Panc1 (cell line): ENCODE results near the gene YPEL3. TPM values are rescaled to one million over a fixed set of nuclear protein-coding genes. Genes with fewer than 3 reads are reported as not detected.

ENCODE experiments used
- ATAC-seq: fragments of 200-7000 bp; cut with Tn5 transposase; 2 replicates; pipeline ENCODE4 v1.9.1; 2020; ENCODE audit warnings: mild to moderate bottlenecking, moderate library complexity
- BruUV-seq: library from RNA; stranded (reverse); fragments of 400-500 nt; replicated peaks from 2 replicates; lab custom pipeline; 2021; lab: Mats Ljungman, UMichigan
- CTCF ChIA-PET: fragments of 300-600 bp; sonication (Branson Sonifier 250); formaldehyde crosslinking; loops from one replicate; lab custom pipeline; 2022; ENCODE audit warnings: antibody characterized with exemption; lab: Charles Lee
- POLR2A ChIA-PET: fragments of 300-600 bp; sonication (Branson Sonifier 250); formaldehyde crosslinking; loops from one replicate; lab custom pipeline; 2022; ENCODE audit warnings: antibody characterized with exemption; lab: Charles Lee
- DNase-seq: peaks from one replicate; pipeline ENCODE4 v3.0.0-alpha.2; 2010; ENCODE audit warnings: low read depth, low spot score
- H3K27ac ChIP-seq: 2 replicates; pipeline ENCODE4 v1.5.1; 2011; ENCODE audit warnings: mild to moderate bottlenecking, low read length, inconsistent platforms
- H3K27me3 ChIP-seq: fragments of 200-500 bp; sonication (Bioruptor generic); 2 replicates; pipeline ENCODE4 v1.6.0; 2014; ENCODE audit warnings: low read length, inconsistent platforms; ENCODE audit not compliant: control insufficient read depth, insufficient read depth
- H3K36me3 ChIP-seq: fragments of 200-500 bp; sonication (Bioruptor generic); 2 replicates; pipeline ENCODE4 v1.5.1; 2014; ENCODE audit warnings: inconsistent platforms, mild to moderate bottlenecking, low read length, moderate library complexity; ENCODE audit not compliant: control insufficient read depth, insufficient read depth
- H3K4me1 ChIP-seq: 2 replicates; pipeline ENCODE4 v1.5.1; 2011; ENCODE audit warnings: inconsistent platforms, mild to moderate bottlenecking, low read length, moderate library complexity; ENCODE audit not compliant: control insufficient read depth, insufficient read depth
- H3K4me3 ChIP-seq, 2 experiments: 2 replicates each; pipeline ENCODE4 v1.5.1; 2011 to 2012; ENCODE audit warnings: low read depth in 2 of 2, low read length in 2 of 2, mild to moderate bottlenecking in 2 of 2, inconsistent platforms in 1 of 2, moderate library complexity in 1 of 2
- H3K9me3 ChIP-seq: fragments of 200-500 bp; sonication (Bioruptor generic); 2 replicates; pipeline ENCODE4 v1.5.1; 2014; ENCODE audit warnings: low read depth, mild to moderate bottlenecking, inconsistent platforms, low read length, moderate library complexity; ENCODE audit not compliant: control insufficient read depth, insufficient read depth
- CTCF ChIP-seq: fragments of 450-650 bp; IDR thresholded peaks from 2 replicates; pipeline ENCODE4 v1.5.1; 2017; ENCODE audit warnings: mild to moderate bottlenecking
- POLR2AphosphoS5 ChIP-seq: IDR thresholded peaks from 2 replicates; pipeline ENCODE4 v1.6.1; 2012; ENCODE audit warnings: mild to moderate bottlenecking, low read depth, low read length, moderate library complexity
- REST ChIP-seq, 2 experiments: IDR thresholded peaks; 2 replicates each; pipeline ENCODE4 v1.6.1; 2011 to 2012; ENCODE audit warnings: low read depth in 2 of 2, control low read depth in 1 of 2, low read length in 1 of 2, mild to moderate bottlenecking in 1 of 2, moderate library complexity in 1 of 2; ENCODE audit not compliant: insufficient read depth in 1 of 2
- SIN3A ChIP-seq: IDR thresholded peaks from 2 replicates; pipeline ENCODE4 v1.6.1; 2012; ENCODE audit warnings: low read depth, mild to moderate bottlenecking, low read length, moderate library complexity, borderline replicate concordance; ENCODE audit not compliant: insufficient read depth
- TCF7L2 ChIP-seq: IDR thresholded peaks from 2 replicates; pipeline ENCODE4 v1.6.1; 2011; ENCODE audit warnings: mild to moderate bottlenecking, low read depth, low read length, inconsistent platforms
- in situ Hi-C: cut with HindIII; loops from 2 replicates; pipeline ENCODE4 v1.10.0; 2016; ENCODE audit warnings: low sequenced_read_pairs, low pct_unique_long_range_greater_than_20kb
- intact Hi-C: fragments of 100-400 bp; cut with micrococcal nuclease; formaldehyde crosslinking; loops from one replicate; pipeline ENCODE4 v1.10.0; 2022; ENCODE audit not compliant: unreplicated experiment
- total RNA-seq: library from RNA; stranded (reverse); gene quantifications from one replicate; pipeline ENCODE4 v1.2.1, GENCODE V29; 2021; ENCODE audit not compliant: unreplicated experiment

Gene YPEL3
- total RNA-seq, 1 experiment from 2014 or later, result 0.69 TPM

GRCh38 chr16:30046178-30046577 is 49.8 kb downstream of the YPEL3 start:
- H3K36me3 ChIP-seq, result no peaks in the 10 kb centered on the region
- TF ChIP-seq REST (IDR thresholded peaks at IDR 0.05; ENCODE audit: insufficient read depth in 1 of 2, low read depth in 2 of 2, low read length in 1 of 2) (no peak), POLR2AphosphoS5 (no peak), TCF7L2 (no peak), CTCF (no peak), SIN3A (no peak)
- ATAC-seq, result no peak
- intact Hi-C loops, result no loop called here
- BruUV-seq, result no TSS peak
- no peaks in the 10 kb centered on the region for H3K9me3 ChIP-seq
- DNase-seq, result no peak
- H3K27ac ChIP-seq, result no peak overlapping the region
- in situ Hi-C loops, result no loop called here
- H3K27me3 ChIP-seq, result no peaks in the 10 kb centered on the region
- no peaks in the 10 kb centered on the region for H3K4me1 ChIP-seq
- CTCF ChIA-PET, result interaction anchor here (0.5 kb wide), 1 partner anchor 24 kb away, joined by 5 read pairs; no protein-coding TSS in a partner anchor
- no peak overlapping the region for H3K4me3 ChIP-seq
- POLR2A ChIA-PET, result no interaction called here

Other genes with a start within 250 kb of the YPEL3 start
- 71.6 TPM for gene CDIPT, start 233.0 kb downstream of the YPEL3 start, total RNA-seq
- 70.7 TPM for gene SEZ6L2, start 196.7 kb downstream of the YPEL3 start, total RNA-seq
- 87.0 TPM for gene ASPHD1, start 195.7 kb downstream of the YPEL3 start, total RNA-seq
- gene KCTD13, start 170.0 kb downstream of the YPEL3 start, total RNA-seq, result 45.7 TPM
- 161 TPM for gene TMEM219, start 134.1 kb downstream of the YPEL3 start, total RNA-seq
- 99.4 TPM for gene TAOK2, start 122.3 kb downstream of the YPEL3 start, total RNA-seq
- gene HIRIP3, start 100.6 kb downstream of the YPEL3 start, total RNA-seq, result 25.3 TPM
- gene INO80E, start 100.0 kb downstream of the YPEL3 start, total RNA-seq, result 104 TPM
- gene DOC2A, start 85.2 kb downstream of the YPEL3 start, total RNA-seq, result 3.2 TPM
- gene C16orf92, start 73.0 kb downstream of the YPEL3 start, total RNA-seq, result not detected
- gene TLCD3B, start 64.9 kb downstream of the YPEL3 start, total RNA-seq, result 3.5 TPM
- 2,516 TPM for gene ALDOA, start 30.5 kb downstream of the YPEL3 start, total RNA-seq
- 186 TPM for gene PPP4C, start 20.2 kb downstream of the YPEL3 start, total RNA-seq
- gene TBX6, start 4.3 kb downstream of the YPEL3 start, total RNA-seq, result 0.46 TPM
- gene GDPD3, start 17.3 kb upstream of the YPEL3 start, total RNA-seq, result 2.5 TPM
- gene MAPK3, start 27.0 kb upstream of the YPEL3 start, total RNA-seq, result 47.1 TPM
- 3.7 TPM for gene CORO1A, start 87.4 kb upstream of the YPEL3 start, total RNA-seq
- gene BOLA2B, start 97.5 kb upstream of the YPEL3 start, total RNA-seq, result 178 TPM
- 18.5 TPM for gene SLX1A, start 97.7 kb upstream of the YPEL3 start, total RNA-seq
- 16.8 TPM for gene SULT1A3, start 103.0 kb upstream of the YPEL3 start, total RNA-seq
- 19.8 TPM for gene NPIPB13, start 152.3 kb upstream of the YPEL3 start, total RNA-seq